Left renal pelvis (tissue), 4 donors: ENCODE results near the gene STK38. TPM values are rescaled to one million over a fixed set of nuclear protein-coding genes. Genes with fewer than 3 reads are reported as not detected.
"Not testable (repeated sequence)": the region's sequence is repeated elsewhere in the genome, so short reads cannot be mapped to it uniquely, and the experiment has no call there.

ENCODE experiments used
- DNase-seq, 4 donors: peaks; one replicate each; pipeline ENCODE4 v3.0.0-alpha.2; 2013; ENCODE audit warnings: low read depth in 4 of 4, low spot score in 3 of 4
- polyA plus RNA-seq, 4 donors: library from polyadenylated mRNA; unstranded; fragments of 120-200 nt; gene quantifications; one replicate each; pipeline ENCODE4 v1.2.1, GENCODE V29; 2013; ENCODE audit not compliant: insufficient read length in 4 of 4

Gene STK38
- polyA plus RNA-seq, 4 donors = 47.6 to 58.2 (median 53.8) TPM

DNA sequence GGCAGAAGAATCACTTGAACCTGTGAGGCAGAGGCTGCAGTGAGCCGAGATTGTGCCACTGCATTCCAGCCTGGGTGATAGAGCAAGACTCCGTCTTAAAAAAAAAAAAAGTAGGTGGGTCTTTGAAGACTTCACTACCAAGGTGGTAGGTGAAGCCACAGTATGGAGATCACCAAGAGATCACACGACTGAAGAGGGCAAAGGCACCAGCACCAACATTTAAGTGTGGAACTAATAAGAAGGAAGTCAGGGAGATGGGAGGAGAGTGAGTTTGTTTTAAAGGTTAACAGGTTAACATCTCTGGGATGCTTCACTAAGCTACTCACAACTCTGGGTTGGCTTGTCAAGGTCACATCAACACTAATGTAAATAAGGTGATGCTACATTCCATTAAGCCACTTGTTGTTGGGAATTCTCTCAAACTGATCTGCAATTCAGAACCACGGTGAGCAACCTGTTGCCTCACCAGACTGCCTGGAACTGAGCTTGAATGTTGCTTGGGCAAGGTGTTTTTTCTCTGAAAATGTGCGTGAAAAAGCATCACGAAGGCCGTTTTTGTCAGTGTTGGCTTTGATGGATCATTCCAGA is 55.8 kb downstream of the STK38 start:
- DNase-seq = no peak

DNA sequence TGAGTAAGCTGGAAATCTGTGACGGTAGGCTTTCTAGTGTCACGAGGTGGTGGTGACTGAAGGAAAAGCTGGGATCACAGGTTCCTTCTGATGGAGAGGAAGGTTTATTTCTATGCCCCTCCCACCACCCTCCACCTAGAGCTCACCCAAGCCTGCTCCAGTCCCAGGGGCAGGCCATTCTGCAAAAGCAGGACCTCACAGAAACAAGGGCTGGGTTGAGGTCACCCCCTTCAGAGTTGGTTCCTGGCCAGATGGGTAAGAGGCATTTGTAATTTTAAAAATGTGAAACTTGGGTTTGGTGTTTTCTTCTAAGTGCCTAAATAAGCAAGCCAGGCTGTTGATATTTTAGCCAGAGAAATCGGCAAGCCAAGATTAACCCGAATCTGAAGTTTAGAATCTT is 57.9 kb downstream of the STK38 start:
- no peak for DNase-seq

DNA sequence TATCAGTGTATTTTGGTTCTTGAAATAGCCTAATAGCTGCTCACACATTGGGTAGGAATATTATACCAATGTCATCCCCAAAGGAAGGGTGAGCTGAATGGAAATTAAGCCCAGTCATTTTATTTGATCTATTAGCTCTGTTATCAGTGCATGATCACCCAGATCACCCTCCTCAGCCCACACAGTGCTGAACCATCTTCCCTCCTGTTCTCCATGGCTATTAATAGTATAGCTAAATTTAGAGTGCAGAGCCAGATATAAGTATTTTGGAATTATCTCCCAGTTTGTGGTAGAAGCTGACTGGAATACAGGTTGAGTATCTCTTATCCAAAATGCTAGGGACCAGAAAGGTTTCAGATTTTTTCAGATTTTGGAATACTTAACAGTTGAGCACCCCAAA is 59.1 kb downstream of the STK38 start:
- DNase-seq = no peak

DNA sequence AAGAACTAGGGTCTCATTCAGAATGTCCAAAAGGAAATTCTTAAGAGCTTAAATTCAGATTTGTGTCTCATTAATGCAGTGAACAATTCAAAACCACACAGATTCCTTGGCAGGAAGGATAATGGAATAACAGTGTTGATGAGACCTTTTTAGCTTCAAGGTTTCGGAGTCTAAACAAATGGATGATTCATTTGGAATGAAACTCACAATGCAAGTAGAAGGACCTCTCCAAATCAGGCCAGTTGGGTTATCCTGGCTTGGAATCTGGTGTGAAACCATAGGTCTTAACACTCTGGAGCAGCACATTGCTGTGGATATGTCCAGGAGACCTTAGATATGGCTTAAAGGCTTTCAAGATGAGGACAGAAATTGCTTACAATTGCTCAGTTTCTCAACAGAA is 59.6 kb downstream of the STK38 start:
- DNase-seq = no peak

DNA sequence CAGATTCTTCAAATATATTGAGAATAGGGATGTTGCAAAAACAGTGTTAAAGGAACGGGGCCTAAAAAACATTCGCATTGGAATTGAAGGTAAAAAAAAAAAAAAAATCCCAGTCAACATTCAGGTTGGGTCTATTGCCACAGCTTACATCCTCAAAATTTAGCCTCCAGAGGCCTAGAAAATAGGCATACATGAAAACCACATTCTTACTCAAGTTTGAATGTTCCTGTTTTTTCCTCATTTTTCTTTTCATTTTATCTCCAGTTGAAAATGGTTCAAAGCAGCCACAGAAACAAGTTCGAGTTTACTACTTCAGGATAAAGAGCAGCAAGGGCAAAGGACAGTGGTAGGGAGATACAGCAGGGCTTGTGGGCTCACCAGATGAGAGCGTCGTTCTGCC is 62.5 kb downstream of the STK38 start:
- DNase-seq = no peak

DNA sequence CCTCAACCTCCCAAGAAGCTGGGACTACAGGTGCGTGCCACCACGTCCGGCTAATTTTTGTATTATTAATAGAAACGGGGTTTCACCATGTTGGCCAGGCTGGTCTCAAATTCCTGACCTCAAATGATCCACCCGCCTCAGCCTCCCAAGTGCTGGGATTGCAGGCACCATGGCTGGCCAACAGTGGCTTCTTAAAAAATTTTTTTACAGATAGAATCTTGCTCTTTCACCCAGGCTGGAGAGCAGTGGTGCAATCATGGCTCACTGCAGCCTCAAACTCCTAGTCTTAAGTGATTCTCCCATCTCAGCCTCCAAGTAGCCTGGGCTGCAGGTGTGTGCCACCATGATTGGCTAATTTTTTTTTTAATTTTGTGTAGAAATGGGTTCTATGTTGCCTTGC is 64.0 kb downstream of the STK38 start:
- DNase-seq = not testable (repeated sequence)

DNA sequence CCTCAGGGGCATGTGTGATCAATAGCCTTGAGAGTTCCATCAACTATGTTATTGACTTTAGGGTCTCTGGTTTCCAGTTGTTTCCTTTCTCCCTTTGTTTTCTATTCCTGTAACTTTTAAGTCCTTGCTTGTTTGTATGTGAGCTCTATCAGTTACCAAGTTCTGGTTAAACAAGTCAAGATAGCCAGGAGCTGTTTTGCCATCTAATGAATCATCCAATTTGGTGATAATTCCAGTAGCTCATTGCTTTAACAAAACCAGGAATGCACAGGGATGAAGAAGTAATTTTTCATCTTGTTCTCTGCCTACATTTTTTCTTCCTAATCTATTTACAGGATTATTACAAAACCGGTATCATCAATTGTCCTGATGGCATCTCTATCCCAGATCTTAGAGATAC is 68.0 kb downstream of the STK38 start:
- no peak for DNase-seq

DNA sequence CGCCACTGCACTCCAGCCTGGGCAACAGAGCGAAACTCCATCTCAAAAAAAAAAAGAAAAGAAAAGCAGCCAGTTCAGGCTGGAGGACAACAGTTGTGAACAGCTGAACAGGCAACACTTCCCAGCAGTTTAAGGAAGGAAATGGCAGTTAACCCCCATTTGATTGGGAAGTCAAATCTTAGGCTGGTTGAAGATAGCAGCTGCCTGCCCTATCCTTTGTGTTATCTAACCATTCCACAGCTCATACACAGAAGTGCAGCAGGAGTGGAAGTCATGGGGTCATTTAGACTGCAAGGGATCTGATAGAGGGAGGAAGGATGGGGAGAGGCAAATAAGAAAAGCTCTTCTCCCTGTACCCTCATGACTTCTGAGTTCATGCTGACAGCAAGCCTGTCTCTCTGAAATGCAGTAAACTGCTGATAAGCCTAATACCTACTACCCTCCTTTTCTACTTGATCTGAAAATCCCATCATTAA is 69.2 kb downstream of the STK38 start:
- no peak for DNase-seq

DNA sequence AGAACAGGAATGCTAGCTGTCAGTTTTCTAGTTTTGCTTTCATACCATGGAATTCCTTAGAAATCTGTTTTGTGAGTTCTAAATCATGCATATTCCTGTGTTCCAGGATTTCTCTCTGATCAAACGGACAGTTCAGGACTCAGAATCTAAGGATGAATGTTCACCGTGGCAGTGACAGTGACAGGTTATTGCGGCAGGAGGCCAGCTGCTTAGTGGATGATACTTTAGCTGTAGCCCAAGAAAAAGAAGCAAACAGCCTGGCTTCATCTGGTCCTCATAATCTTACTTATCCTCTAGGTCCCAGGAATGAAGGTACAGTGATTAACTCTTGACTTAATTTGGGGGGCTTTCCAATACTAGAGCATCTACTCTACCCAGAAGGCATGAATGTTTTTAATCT is 77.3 kb downstream of the STK38 start:
- no peak for DNase-seq

DNA sequence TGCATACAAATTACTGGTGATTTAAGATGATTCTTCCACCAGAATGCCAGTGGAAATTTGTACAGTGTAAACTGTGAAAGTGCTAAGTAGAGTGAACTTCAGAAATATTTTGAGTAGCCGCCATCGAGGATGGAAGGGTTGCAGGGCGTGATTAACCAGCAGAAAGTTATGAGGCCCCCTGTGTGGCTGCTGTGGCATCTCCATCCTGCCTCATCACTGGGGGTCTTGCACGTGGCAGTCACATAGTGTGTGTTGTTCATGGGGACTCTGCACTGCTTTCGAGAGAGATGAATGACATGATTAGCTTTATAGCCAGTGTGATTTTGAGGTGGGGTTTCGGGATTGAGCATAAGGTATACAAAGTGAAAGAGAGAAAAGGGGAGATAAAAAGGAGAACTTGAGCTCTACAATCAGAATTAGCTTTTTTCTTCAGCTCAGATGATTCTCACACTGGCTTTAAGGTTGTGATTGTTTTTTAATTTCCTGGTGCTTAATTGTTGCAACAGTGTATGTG is 78.1 kb downstream of the STK38 start:
- no peak for DNase-seq

DNA sequence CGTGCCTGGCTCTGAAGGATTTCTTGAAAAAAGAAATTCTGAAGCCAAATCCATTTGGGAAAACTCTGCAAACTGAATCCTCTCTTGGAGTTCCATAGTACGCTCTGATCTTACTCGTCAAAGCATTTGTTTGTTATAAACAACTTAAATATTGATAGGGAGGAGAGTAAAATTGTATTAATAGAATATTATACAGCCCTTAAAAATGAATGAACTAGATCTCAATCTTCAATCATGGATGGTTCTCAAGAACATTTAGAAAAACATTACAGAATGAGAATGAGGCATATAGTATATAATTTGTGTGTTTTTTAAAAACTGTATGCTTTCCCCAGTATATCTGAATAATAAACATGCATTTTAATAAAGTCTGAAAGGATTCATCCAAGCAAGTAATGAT is 79.7 kb downstream of the STK38 start:
- DNase-seq = no peak

DNA sequence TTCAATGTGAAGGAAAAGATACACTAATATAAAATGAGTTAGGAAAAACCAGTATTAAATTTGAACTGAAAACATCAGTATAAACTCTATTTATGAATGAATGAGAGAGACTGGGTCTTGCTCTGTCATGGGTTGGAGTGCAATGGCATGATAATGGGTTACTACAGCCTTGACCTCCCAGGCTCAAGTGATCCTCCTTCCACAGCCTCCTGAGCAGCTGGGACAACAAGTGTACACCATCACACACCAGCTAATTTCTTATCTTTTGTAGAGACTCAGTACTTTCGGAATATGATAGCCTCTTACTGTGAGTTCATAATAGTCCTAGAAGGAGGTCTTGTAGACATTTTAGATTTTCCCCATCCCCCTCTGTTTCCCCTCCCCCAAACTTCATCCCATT is 83.0 kb downstream of the STK38 start:
- DNase-seq = no peak

DNA sequence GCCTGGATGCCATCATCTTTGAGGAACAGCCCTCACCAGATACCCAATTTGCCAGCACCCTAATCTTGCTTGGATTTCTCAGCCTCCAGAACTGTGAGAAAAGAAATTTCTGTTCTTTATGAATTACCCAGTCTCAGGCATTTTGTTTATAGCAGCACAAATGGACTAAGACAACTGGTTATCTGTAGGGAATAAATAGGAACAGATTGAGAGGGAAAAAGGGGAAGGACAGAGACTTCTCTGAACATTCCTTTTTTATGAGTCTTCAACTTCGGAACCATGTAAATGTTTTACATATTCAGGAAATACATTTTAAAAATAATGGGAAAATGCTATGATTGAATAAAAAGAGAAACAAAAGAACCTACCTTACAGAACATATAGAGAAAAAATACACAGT is 83.6 kb downstream of the STK38 start:
- DNase-seq = no peak

DNA sequence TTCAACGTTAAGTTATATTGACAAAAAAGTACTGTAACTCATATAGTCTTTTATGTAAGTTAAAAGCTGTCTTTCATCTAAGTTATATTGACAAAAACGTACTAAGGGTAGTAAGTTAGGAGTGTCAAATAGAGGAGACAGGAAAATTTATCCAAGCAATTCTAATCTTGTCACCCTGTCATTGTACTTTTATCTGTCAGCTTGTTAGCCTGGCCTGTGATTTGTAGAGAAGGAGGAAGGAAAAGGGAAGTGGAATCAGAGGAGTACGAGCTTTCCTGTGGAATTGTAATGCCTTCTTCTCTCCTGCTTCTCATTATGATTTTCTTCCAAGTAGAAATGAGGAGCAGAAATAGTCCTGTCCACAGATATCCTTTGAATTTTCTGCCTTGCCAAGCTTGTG is 85.6 kb downstream of the STK38 start:
- no peak for DNase-seq

DNA sequence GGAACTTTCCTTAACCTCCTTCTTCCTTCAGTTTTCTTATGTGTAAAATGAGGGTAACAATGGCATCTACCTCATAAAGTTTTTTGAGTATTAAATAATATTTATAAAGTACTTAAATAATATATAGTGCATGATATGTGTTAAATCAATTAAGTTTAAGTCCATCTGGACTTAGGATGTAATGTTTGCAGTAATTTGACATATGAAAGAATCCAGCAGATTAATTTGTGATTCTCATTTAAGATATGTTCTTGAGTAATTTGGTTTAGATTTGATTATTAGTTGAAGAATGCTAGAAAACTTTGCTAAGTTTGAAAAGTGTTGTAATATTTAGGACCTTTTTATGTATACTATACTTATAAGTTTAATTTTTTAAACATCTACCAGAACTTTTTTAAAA is 86.4 kb downstream of the STK38 start:
- DNase-seq = no peak

DNA sequence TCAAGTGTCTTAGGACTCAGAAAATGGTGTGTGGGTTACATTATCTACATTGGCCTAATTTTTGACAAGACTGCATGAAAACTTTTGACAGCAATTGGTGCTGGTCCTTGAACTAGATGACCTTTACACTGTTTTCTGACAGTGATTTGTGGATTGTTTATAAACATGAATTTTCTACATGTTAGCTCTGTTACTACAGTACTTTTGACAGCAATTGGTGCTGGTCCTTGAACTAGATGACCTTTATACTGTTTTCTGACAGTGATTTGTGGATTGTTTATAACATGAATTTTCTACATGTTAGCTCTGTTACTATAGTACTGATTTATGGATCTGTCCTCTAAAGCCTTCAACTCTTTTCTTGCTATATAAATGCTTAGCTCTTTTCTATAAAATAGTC is 87.8 kb downstream of the STK38 start:
- DNase-seq = no peak

DNA sequence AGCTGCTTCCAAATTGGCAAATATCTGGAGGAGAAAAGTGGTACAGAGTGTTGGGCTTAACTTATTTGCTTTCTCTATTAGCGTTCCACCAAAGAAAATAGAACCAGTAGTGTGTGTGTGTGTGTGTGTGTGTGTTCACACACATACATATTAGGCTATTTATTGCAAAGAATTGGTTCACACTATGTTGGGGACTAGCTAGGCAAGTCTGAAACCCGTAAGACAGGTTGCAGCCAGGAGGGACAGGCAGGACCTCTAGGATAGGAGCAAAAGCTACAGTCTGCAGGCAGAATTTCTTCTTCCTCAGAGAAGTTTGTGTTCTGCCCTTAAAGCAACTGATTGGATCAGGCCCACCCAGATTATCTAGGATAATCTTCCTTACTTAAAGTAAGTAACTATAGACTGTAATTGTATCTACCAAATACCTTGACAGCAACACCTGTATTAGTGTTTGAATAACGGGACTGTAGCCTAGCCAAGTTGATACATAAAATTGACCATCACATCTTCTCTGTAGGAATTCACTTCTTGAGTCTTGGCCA is 91.7 kb downstream of the STK38 start:
- DNase-seq = no peak

DNA sequence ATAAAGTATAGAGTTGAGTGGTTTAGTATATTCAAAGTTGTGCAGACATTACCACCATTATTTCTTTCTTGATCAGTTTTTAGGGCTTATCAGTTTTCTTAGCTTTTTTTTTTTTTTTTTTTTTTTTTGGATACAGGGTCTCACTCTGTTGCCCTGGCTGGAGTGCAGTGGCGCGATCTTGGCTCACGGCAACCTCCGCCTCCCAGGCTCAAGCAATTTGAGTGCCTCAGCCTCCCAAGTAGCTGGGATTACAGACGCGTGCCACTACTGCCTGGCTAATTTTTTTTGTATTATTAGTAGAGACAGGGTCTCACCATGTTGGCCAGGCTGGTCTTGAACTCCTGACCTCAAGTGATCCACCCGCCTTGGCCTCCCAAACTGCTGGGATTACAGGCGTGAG is 94.4 kb downstream of the STK38 start:
- not testable (repeated sequence) for DNase-seq

DNA sequence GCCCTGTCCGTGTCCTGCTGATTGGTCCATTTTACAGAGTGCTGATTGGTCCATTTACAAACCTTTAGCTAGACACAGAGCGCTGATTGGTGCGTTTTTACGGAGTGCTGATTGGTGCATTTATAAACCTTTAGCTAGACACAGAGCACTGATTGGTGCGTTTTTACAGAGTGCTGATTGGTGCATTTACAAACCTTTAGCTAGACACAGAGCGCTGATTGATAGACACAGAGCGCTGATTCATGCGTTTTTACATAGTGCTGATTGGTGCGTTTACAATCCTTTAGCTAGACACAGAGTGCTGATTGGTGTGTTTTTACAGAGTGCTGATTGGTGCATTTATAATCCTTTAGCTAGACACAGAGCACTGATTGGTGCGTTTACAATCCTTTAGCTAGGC is 98.1 kb downstream of the STK38 start:
- not testable (repeated sequence) for DNase-seq

DNA sequence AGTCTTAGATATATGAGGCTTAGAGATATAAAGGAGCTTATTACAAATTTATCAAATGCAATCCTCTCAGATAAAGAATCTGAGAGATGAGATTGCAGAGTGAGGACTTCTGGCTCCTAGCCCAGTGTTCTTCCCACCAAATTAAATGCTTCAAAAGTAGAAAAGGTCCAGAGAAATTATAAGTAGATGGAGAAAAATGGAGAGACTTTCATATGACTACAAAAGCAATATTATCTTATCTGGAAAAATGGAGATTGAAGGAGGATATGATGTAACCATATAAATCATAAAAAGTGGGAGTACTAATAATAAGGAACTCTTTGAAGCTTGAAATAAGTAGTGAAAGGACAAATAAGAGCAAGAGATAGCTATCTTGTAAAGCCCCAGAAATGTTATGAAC is 101.7 kb downstream of the STK38 start:
- DNase-seq = no peak

DNA sequence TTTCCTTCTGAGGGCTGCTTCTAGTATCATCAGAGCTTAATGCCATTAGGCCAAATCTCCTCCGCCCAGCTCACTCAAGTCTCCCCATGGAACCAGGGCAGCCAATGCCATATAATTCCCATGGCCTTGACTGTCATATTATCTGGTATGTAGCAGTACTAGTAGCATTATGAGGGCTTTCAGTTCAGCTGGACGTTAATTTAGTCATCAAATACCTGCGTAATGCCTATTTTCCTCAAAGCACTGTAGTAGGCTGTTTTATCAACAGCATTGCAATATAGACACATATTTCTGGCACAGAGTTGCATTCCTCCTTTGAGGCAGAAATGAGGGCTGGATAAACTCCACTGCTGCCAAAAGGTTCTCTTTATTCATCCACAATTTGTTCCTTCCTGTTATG is 102.8 kb downstream of the STK38 start:
- no peak for DNase-seq
